Neural cell (in vitro differentiated cells): ENCODE measurements around the gene HPD. TPM values are rescaled to one million over a fixed set of nuclear protein-coding genes. Genes with fewer than 3 reads are reported as not detected.
"Not testable (repeated sequence)": the region's sequence is repeated elsewhere in the genome, so short reads cannot be mapped to it uniquely, and the experiment has no call there.

Experiments
- H2AFZ ChIP-seq: fragments of 200-600, 300-800 bp; sonication (generic), shearing (Covaris generic); 2 replicates; pipeline ENCODE4 v1.6.0; 2014; ENCODE audit warnings: low read depth, mild to moderate bottlenecking, antibody characterized with exemption, low read length, moderate library complexity
- H3F3A ChIP-seq: fragments of 200-600 bp; shearing (Covaris generic); 2 replicates; pipeline ENCODE4 v1.6.1; 2016; ENCODE audit warnings: mild to moderate bottlenecking, moderate library complexity, mixed read lengths, antibody characterized with exemption, low read length; ENCODE audit not compliant: insufficient read depth, poor library complexity, severe bottlenecking
- H3K27ac ChIP-seq: fragments of 200-600, 300-800 bp; sonication (generic), shearing (Covaris generic); 2 replicates; pipeline ENCODE4 v1.5.1; 2014; ENCODE audit warnings: mild to moderate bottlenecking, low read length, moderate library complexity
- H3K27me3 ChIP-seq: fragments of 300-800, 200-600 bp; sonication (generic), shearing (Covaris generic); 2 replicates; pipeline ENCODE4 v1.6.0; 2014; ENCODE audit warnings: mild to moderate bottlenecking, low read depth, low read length, moderate library complexity; ENCODE audit not compliant: insufficient read depth
- H3K36me3 ChIP-seq: fragments of 300-800, 200-600 bp; sonication (generic), shearing (Covaris generic); 2 replicates; pipeline ENCODE4 v1.5.1; 2014; ENCODE audit warnings: mild to moderate bottlenecking, antibody characterized with exemption, low read length, moderate library complexity; ENCODE audit not compliant: insufficient read depth
- H3K4me2 ChIP-seq: fragments of 300-800, 200-600 bp; sonication (generic), shearing (Covaris generic); 2 replicates; pipeline ENCODE4 v1.6.0; 2014; ENCODE audit warnings: mild to moderate bottlenecking, low read length
- H3K4me3 ChIP-seq: fragments of 300-800, 200-600 bp; sonication (generic), shearing (Covaris generic); 2 replicates; pipeline ENCODE4 v1.5.1; 2014; ENCODE audit warnings: mild to moderate bottlenecking, low read length, moderate library complexity
- H3K79me2 ChIP-seq: fragments of 200-600 bp; shearing (Covaris generic); replicated peaks from 2 replicates; pipeline ENCODE4 v1.6.0; 2014; ENCODE audit warnings: mild to moderate bottlenecking, low read length, moderate library complexity; ENCODE audit not compliant: insufficient read depth
- H3K9ac ChIP-seq: fragments of 300-800, 200-600 bp; sonication (generic), shearing (Covaris generic); 2 replicates; pipeline ENCODE4 v1.6.1; 2016; ENCODE audit warnings: mild to moderate bottlenecking, low read length, mixed read lengths
- H3K9me2 ChIP-seq: fragments of 200-600 bp; shearing (Covaris generic); 2 replicates; pipeline ENCODE4 v1.6.1; 2016; ENCODE audit warnings: mild to moderate bottlenecking, low read length, mixed read lengths; ENCODE audit not compliant: insufficient read depth
- H3K9me3 ChIP-seq: fragments of 200-600, 300-800 bp; sonication (generic), shearing (Covaris generic); 2 replicates; pipeline ENCODE4 v1.6.1; 2016; ENCODE audit warnings: mild to moderate bottlenecking, mixed run types, low read length, moderate library complexity, mixed read lengths
- H4K20me1 ChIP-seq: fragments of 200-600 bp; shearing (Covaris generic); 2 replicates; pipeline ENCODE4 v1.6.1; 2016; ENCODE audit warnings: mild to moderate bottlenecking, mixed run types; ENCODE audit not compliant: insufficient read depth
- CTCF ChIP-seq: fragments of 450-650 bp; IDR thresholded peaks from 2 replicates; pipeline ENCODE4 v1.5.1; 2014; ENCODE audit warnings: antibody characterized with exemption, mild to moderate bottlenecking, moderate library complexity; ENCODE audit not compliant: poor library complexity, severe bottlenecking
- EP300 ChIP-seq: fragments of 450-650 bp; conservative IDR thresholded peaks from 2 replicates; pipeline ENCODE4 v1.6.1; 2014; ENCODE audit warnings: antibody characterized with exemption, mild to moderate bottlenecking, moderate library complexity; ENCODE audit not compliant: poor library complexity, severe bottlenecking
- EZH2 ChIP-seq: fragments of 200-600, 300-800 bp; shearing (Covaris generic), sonication (generic); IDR thresholded peaks from 2 replicates; pipeline ENCODE4 v1.6.1; 2014; ENCODE audit warnings: antibody characterized with exemption, low read length, borderline replicate concordance, mild to moderate bottlenecking; ENCODE audit not compliant: insufficient read depth, poor library complexity, severe bottlenecking
- MXI1 ChIP-seq: fragments of 450-650 bp; conservative IDR thresholded peaks from 2 replicates; pipeline ENCODE4 v1.6.1; 2014; ENCODE audit warnings: antibody characterized with exemption, mild to moderate bottlenecking; ENCODE audit not compliant: poor library complexity, severe bottlenecking
- POLR2AphosphoS5 ChIP-seq: IDR thresholded peaks from 2 replicates; pipeline ENCODE4 v1.6.1; 2012
- RAD21 ChIP-seq: fragments of 450-650 bp; conservative IDR thresholded peaks from 2 replicates; pipeline ENCODE4 v1.6.1; 2014; ENCODE audit warnings: antibody characterized with exemption, mild to moderate bottlenecking, moderate library complexity
- REST ChIP-seq: IDR thresholded peaks from 2 replicates; pipeline ENCODE4 v1.6.1; 2012; ENCODE audit warnings: borderline replicate concordance
- SMC3 ChIP-seq: fragments of 450-650 bp; conservative IDR thresholded peaks from 2 replicates; pipeline ENCODE4 v1.6.1; 2014; ENCODE audit warnings: antibody characterized with exemption, mild to moderate bottlenecking, moderate library complexity; ENCODE audit not compliant: poor library complexity
- TAF1 ChIP-seq: IDR thresholded peaks from 2 replicates; pipeline ENCODE4 v1.6.1; 2012; ENCODE audit warnings: low read depth
- polyA plus RNA-seq: library from polyadenylated mRNA; depleted of rRNA; stranded (reverse); fragments of >200 nt; gene quantifications from 2 replicates; pipeline ENCODE4 v1.2.3, GENCODE V29; 2014

Gene HPD
- polyA plus RNA-seq, 1 donor from 2014 or later: not detected

- H2AFZ ChIP-seq, H3K9me3 ChIP-seq, H4K20me1 ChIP-seq, H3K4me2 ChIP-seq, H3F3A ChIP-seq, H3K9me2 ChIP-seq, H3K79me2 ChIP-seq, H3K9ac ChIP-seq, H3K36me3 ChIP-seq, H3K27ac ChIP-seq, H3K27me3 ChIP-seq, H3K4me3 ChIP-seq: not testable (repeated sequence)
Measured at GRCh38 chr12:121876080-121876447, 17.4 kb upstream of the HPD start.

GRCh38 chr12:121875582-121875981, 16.9 kb upstream of the HPD start:
- no peaks in the 10 kb centered on the region for H4K20me1 ChIP-seq
- H3K36me3 ChIP-seq: no peaks in the 10 kb centered on the region
- H3F3A ChIP-seq: no peaks in the 10 kb centered on the region
- TF ChIP-seq MXI1 (no peak), POLR2AphosphoS5 (no peak), CTCF (no peak), EZH2 (no peak), EP300 (no peak), TAF1 (no peak), RAD21 (no peak), REST (no peak), SMC3 (no peak)
- no peak overlapping the region for H3K4me3 ChIP-seq
- no peak overlapping the region for H2AFZ ChIP-seq
- no peaks in the 10 kb centered on the region for H3K9me2 ChIP-seq
- no peak overlapping the region for H3K4me2 ChIP-seq
- H3K27ac ChIP-seq: no peak overlapping the region
- H3K9ac ChIP-seq: no peak overlapping the region
- no peaks in the 10 kb centered on the region for H3K27me3 ChIP-seq
- H3K79me2 ChIP-seq: no peaks in the 10 kb centered on the region
- no peaks in the 10 kb centered on the region for H3K9me3 ChIP-seq

- no peaks in the 10 kb centered on the region for H3K79me2 ChIP-seq
- H3K4me2 ChIP-seq: no peak overlapping the region
- H4K20me1 ChIP-seq: no peaks in the 10 kb centered on the region
- H3K27me3 ChIP-seq: no peaks in the 10 kb centered on the region
- no peak overlapping the region for H2AFZ ChIP-seq
- no peaks in the 10 kb centered on the region for H3F3A ChIP-seq
- no peaks in the 10 kb centered on the region for H3K36me3 ChIP-seq
- no peak for TF ChIP-seq POLR2AphosphoS5
- TF ChIP-seq SMC3: no peak
- no peak overlapping the region for H3K9ac ChIP-seq
- H3K4me3 ChIP-seq: no peak overlapping the region
- H3K27ac ChIP-seq: no peak overlapping the region
- no peaks in the 10 kb centered on the region for H3K9me2 ChIP-seq
- no peaks in the 10 kb centered on the region for H3K9me3 ChIP-seq
Measured at GRCh38 chr12:121874071-121874470, 15.4 kb upstream of the HPD start.
